Activated CD8-positive, alpha-beta memory T cell treated with anti-CD3 and anti-CD28 coated beads, Interleukin-2, amount 50 U/mL, for 1 hour (primary cell): ENCODE results near the gene ZNF485.
"Not testable (repeated sequence)": the region's sequence is repeated elsewhere in the genome, so short reads cannot be mapped to it uniquely, and the experiment has no call there.

Experiments
- DNase-seq: peaks from one replicate; pipeline ENCODE4 v3.0.0-alpha.2; 2020; ENCODE audit errors: extremely low read depth

Gene ZNF485

DNA sequence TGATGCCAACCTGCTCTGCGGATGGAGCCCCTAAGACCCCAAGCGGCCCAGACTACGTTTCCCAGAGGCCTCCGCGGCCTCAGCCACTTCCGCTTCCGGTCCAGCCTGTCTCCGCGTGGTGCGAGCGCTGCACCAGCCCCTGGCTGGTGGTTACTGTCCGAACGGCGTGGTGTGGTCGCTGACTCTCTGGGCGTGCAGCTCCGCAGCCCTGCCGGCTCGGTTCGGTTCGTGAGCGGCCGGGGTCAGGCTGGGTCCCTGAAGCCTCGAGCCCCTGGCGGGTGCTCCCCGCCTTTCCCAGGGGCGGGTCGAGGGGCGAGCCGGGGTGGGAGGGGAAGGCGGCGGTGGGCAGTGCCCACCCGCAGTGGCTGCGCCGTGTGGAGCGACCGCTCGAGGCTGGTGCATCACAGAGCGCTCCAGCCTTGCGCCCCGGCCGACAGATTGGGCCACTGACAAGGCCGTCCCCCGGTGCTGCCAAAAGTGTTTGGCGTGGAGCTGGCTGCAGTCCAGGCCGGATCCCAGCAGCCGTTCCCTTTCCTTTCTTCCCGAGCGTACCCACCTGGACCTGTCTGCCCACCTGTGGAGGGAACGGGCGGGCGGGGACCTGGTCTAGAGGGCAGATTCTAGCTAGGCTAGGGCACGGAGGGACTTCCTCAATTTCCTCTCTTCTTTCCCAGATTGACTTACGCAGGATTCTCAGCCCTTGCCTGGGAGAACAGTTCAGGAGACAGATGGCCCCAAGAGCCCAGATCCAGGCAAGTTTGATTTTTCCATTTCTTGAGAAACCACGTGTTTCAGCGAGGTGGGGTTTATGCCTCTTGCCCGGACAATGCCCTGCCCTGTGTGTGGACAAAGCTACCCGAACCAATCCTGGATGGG, at the start of gene ZNF485:
Gene ZNF485, plus strand, starts transcription at position 116 of the 876 bp plus-strand sequence. Its CDS starts 613 bp downstream, at position 729.
- DNase-seq, result peak; percentile 8

DNA sequence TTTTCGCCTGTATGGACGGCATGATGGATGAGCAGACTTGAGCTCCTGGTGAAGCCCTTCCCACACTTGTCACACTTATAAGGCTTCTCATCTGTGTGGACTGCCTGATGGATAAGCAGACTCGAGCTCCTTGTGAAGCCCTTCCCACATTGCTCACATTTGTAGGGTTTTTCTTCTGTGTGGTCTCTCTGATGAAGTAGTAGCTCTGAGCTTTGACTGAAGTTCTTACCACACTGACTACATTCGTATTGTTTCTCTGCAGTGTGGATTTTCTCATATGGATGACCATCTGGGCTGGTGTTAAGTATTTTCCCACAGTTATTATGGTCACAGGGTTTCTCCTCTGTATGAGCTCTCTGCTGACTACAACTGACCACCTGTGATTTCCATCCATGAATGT, 49.0 kb upstream of the ZNF485 start:
- DNase-seq, result no peak

DNA sequence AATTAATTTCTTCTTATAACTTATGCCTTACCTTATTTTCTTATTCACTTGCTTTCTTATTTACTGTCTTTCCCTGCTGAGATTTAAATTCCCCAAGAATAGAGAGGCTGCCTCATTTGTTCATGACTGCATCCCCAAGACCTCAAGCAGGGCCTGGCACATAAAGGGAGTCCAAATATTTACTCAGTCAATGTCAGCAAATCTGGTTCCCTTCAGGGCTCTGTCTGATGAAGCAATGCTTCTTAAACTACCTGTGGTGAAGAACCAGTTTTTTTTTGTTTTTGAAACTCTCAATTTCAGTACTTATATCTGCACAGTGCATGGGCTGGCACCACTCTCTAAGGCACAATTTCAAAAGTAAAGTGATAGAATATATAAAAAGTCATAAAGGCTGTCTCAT, 36.6 kb upstream of the ZNF485 start:
- no peak for DNase-seq

DNA sequence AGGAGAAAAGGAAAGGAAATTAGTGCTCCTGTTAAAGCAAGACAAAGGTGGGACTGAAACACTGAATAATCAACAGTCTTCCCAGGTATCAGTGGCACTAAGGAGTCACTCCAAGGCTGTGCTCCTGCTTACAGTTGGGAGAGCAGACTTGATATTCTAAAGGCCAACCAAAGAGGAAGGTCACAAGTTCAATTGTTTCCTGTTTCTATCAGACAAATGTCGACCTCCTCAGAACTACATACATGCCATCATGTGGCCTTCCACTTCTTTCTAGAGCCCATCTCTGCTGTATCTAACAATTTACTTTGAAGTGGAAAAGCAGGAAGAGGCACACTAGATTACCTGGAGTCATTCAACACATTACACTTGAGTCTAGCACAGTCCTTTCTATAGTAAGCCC, 35.3 kb upstream of the ZNF485 start:
- DNase-seq, result no peak

DNA sequence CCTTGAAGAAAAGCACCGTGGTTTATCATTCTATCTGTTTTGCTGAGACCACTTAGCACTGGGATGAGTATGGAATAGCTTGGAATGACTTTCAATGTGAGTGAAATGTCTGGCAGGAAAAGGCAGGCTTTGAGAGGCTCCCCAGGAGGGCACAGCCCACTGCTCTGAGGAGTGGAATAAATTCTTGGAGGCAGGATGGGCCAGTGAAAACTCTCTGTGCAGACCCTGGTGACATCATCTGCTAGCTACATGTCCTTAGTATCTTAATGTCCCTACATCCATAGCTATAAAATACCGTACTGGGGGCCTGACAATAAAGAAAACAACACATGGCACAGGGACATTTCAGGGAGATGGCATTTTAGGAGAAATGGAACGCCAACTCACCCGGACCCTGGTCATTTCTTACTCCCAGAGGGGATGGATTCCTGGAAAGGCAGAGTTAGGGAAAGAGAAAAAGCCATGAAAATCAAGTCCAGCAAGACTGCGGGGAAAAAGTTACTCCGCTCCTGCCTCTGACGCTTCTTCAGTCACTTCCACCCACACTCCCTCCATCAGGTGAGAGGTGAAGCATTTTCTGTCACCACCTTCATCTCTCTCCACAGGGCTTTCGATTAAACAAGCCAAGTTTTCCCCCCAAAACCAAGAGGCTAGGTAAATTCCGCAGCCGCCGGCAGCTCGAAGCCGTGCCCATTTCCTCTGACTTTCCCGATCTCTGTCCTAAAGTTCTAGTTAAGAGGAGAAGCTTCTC, 32.8 kb upstream of the ZNF485 start:
- no peak for DNase-seq

DNA sequence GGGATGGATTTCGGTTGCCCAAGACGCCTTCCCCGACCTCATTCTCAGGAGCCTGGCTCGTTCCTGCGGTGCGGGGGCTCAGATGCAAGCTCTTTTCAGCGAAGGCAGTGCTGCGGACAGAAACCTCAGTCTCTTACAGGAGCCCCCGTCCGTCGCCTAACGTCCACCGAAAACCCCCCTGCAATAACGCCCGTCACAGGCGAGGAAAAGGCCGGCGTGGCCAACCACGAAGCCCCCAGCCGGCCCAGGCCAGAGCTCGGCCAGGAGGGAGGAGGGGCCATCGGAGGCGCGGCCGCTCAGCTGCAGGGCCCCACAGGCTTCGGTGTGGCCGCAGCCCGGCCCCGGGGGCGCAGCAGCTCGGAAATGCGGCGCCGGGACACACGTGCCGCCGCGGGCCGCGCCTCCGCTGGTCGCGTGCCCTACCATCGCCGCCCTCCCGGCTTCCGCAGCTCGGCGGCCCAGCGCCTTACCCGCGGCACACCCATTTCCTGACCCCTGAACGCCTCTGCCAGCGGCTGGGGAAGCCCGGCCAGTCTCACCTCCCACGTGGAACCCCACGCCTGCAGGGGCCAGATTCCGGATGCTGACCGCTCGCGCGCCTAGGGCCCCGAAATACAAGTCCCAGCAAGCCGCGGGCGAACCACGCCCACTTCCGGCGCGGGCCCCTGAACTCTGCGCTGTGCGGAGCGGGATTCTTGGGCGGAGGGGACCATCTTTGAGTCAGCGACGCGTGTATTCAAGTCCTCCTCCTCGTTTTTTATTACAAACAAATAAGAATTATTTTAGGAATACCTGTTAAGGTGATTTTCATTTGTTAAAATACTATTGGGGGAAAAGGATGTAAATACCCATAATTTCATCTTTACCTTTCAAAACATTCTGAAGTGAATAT, 32.0 kb upstream of the ZNF485 start, which contains the start of gene ZNF239:
Gene ZNF239, minus strand, starts transcription at position 616 of the 892 bp plus-strand sequence. CDS start 16,537 bp downstream, outside the sequence.
- peak; percentile 43 for DNase-seq

DNA sequence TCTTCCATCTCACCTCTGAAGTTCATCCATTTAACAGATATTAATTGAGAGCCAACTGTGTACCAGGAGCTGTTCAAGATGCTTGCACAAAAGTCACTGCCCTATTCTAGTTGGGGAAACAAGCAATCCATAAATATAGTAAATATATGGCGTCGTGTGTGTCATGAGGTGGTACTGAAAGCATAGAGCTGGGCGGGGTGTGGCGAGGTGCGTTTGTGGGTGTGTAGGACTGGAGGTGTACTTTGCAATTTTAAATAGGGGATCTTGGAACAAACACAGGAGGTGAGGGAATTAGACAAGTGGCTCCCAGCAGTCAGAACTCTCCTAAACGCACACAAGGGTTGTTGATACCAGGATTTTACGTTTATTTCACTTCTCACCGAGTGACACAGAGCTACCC, 31.3 kb upstream of the ZNF485 start:
- no peak for DNase-seq

DNA sequence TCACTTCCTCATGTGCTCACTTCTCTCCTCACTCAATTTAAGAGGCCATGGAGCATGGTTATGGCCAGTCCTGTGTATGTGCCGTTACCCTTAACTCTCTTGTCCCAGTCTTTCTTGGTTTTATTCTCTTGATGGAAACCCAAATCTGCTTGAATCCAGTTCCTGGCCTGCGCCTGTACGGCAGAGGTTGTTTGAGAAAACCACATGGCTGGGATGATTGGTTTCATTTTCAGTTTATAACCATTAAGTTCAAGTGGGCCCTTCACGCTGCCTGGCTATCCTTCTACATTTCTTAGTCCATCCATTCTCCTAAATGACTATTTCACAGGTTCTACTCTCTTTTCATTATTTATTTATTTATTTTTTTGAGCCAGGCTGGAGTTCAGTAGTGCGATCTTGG, 30.2 kb upstream of the ZNF485 start:
- no peak for DNase-seq

DNA sequence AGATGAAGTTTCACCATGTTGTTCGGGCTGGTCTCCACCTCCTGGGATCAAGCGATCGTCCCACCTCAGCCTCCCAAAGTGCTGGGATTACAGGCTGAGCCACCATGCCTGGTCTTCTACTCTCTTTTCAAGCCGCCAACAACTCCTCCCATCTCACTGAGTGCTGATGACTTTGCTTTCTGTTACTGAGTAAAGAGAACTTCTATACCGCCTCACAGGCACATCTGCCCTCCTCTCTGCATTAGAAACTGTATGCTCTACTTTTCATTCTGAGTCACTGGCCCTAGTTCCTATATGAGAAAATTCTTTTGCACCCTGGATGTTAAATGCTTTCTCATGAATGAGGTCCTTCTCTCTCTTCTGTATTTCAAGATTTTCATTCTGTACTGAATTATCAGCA, 29.7 kb upstream of the ZNF485 start:
- no peak for DNase-seq

DNA sequence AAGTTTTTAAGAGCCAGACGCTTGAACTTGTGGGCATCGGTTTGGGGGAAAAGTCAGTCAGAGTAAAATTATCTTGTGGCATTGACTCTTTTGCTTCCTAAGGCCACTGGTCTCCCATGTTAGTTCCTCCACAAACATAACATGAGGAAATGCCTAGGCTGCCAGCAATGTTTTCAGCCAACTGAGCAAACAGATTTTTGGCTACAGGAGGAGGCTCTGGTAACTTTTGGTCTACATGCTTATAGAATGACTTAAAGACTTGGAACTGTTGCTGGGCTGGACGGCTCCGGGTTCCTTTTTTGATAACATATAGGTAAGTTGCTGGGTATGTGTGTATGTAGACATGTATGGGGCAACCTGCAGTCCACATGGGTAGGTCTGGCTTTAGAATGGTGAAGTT, 22.2 kb upstream of the ZNF485 start:
- DNase-seq, result no peak

DNA sequence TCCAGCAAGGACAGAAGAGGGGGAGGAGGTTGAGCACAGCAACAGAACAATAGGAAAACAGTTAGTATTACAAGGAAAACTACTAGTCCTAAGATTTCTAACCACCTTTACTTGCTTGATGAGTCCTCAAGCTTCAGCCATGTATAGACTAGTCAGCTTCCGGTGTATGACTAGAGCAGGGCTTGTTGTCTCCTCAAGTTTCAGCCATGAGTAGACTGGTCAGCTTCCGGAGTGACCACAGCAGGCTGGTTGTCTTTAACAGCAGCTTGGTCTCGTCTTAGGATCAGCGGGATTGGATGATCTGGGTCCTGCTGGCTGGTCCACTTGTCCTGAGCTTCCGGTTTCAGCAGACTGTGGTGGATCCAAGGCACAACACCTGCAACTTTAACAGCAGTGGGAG, 21.2 kb upstream of the ZNF485 start:
- no peak for DNase-seq

DNA sequence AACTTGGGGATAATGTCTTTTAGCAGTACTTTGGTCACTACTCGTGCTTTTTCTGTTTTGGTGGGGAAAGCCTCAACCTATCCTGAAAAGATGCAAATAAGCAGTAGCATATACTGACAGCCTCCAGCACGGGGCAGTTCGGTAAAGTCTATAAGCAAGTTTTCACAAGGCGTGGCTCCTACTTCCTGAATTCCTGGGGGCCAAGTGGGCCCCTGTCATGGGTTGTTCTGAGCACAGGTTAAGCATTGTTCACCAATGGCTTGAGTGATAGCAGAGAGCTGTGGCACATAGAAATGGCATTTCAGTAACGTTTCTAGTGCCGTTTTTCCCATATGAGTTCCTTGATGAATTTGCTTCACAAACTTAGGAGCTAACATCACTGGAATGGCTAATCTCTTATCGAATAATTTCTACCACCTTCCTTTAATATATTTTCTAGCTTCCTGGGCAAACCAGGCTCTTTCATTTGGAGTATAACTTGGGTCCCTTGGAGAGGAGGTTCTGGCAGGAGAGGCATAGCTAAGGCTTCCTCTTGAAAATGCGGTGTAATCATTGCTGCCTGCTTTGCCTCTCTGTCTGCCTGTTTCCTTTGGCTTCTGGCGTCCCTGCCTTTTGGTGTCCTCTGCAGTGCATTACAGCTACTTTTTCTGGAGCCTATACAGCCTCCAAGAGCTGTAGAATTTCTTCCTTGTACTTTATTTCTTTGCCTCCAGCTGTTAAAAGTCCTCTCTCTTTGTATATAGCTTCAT, 20.1 kb upstream of the ZNF485 start:
- DNase-seq, result no peak

DNA sequence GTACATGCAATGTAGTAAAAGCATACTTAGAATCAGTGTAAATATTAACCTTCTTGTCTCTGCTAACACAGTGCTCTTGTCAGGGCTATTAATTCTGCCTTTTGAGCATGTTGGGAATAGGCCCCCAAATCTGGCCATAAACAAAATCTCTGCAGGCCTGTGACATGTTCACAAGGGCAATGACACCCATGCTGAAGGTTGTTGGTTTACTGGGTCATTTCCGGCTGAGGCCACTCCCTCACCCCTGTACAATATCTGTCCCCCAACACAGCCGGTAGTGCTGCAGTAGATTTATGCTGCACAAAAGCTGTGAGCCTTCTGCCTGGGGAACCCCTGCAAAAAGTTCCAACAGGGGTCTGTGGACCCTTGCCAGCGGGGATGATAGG, 19.5 kb upstream of the ZNF485 start:
- DNase-seq, result not testable (repeated sequence)

DNA sequence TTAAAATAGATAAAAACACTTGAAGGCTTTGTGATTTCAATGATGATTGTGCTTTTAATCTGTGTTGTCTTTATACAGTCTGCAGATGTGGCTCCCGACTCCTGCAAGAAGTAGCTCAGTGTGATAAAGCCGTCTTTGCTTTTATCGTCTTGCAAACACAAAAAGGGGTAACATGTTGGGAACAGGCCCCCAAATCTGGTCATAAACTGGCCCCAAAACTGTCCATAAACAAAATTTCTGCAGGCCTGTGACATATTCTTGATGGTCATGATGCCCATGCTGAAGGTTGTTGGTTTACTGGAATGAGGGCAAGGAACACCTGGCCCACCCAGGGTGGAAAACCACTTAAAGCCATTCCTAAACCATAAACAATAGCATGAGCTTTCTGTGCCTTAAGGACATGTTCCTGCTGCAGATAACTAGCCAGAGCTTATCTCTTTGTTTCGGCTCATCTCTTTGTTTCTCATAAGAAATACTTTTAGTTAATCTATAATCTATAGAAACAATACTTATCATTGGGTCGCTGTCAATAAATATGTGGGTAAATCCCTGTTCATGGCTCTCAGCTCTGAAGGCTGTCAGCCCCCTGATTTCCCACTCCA, 14.8 kb upstream of the ZNF485 start:
- DNase-seq, result no peak

DNA sequence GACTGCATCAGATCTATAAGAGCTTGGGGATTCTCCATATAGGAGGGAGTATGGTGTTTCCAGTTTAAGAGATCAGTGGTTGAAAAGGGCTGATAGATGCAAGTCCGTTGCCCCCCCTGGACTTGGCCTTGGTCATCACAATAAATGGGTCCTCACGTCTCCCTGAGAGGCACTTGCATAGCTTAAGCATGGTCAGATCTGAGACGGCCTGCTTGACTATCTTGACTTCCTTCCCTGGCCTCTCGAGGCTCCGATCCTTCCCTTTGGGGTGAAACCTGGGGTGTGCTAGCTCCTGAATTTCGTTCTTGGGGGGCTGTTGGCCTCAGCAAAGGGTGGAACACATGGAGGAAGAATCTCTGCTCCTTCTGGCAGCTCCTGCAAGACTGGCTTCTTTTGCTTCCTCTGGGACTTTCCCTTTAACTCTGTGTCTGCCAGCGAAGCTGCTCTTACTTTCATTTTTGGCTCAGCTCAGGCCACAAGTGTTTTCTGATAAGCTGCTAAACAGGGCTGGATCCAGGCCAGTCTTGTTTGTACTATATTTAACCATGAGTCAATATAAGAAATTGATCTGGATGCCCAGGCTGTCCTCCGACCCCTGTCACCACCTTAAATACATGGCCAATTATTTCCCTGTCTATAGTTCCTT, 11.2 kb upstream of the ZNF485 start:
- no peak for DNase-seq

DNA sequence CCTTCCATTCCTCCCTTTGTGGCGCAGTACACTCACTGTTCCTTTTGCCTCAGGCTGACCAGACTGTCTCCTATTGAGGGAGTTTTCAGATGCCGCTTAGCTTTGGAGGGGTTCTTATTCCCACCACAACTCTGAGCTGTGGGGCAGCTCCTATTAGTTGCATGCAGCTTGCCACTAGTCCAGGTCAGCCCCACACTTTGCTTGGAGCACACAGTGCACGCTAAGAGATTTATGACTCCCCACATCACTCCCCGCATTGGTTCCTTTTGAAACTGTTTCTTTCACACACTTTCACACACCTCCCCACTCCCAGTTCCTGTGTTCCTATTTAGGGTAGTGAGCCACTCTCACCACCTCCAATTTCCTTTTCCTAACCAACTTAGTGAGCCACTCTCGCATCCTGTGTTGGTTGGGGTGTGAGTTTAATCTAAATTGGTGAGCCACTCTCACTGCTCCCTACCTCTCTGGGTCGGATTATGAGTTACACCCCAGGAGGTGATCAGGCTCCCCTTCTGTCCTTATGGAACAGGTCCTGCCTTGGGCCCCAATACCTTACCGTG, 10.4 kb upstream of the ZNF485 start:
- no peak for DNase-seq

DNA sequence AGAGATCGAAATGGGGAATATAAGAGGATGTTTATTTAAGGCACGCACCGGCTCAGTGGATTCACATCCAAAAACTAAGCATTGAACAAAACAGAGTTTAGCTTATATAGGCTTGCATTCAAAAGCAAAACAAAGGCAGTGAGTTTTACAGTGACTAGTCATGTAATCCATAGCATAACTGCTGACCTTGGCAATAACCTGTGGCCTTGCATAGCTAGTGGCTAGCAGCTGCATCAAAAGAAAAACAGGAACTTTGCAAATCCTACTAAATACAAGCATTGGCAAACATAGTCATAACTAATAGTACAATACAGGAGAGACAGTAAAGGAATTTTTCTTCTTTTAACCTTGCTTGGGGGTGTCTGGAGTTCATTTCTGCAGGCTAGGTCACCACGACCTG, 9.7 kb upstream of the ZNF485 start:
- no peak for DNase-seq

DNA sequence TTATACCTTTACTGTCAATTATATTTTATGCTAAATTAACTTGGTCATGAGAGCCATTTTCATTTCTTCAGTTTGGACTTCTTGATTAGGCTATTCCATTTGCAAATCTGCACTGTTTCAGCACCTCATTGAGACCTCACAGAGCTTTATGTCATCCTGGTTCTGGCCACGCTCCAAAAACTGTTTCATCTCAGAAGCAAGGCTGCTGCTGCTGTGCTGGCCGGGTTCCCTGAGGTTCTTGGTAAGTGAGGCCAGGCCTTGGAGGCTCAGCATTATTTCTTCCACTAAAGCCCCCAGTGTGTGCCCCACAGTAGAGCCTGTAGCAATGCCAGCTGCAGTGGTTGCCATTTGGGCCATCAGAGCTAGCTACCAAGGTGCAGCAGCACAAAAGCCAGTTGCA, 7.8 kb upstream of the ZNF485 start:
- DNase-seq, result no peak

DNA sequence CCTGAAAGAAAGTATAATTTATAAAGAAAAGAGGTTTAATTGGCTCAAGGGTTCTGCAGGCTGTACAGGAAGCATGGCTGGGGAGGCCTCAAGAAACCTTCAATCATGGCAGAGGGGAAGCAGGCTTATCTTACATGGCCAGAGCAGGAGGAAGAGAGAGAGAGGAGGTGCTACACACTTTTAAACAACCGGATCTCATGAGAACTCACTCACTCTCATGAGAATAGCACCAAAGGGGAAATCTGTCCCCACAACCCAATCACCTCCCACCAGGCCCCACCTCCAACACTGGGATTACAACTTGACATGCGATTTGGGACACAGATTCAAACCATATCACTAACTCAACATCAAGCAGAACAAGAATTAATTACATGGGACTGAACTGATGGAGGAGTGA, 6.9 kb upstream of the ZNF485 start:
- DNase-seq, result no peak

DNA sequence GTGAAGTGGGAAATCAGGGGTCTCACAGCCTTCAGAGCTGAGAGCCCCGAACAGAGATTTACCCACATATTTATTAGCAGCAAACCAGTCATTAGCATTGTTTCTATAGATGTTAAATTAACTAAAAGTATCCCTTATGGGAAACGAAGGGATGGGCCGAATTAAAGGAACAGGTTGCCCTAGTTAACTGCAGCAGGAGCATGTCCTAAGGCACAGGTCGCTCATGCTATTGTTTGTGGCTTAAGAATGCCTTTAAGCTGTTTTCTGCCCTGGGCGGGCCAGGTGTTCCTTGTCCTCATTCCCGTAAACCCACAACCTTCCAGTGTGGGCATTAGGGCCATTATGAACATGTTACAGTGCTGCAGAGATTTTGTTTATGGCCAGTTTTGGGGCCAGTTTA, 4.7 kb upstream of the ZNF485 start:
- not testable (repeated sequence) for DNase-seq
